ENCODE data around the gene COG7.

GRCh38 chr16:23494188-23494587 lies 41.2 kb upstream of the COG7 start:
- TF ChIP-seq CTCF (conservative IDR thresholded peaks at IDR 0.05; ENCODE audit: low read length) (no peak), EZH2phosphoT487 (IDR thresholded peaks at IDR 0.05; ENCODE audit: borderline replicate concordance) (no peak)

Measured in Loucy (cell line).